Right hindlimb (tissue), 1 donor: ENCODE measurements around the gene GEMIN8.

Source experiments
- DNase-seq: peaks from one replicate; pipeline ENCODE4 v3.0.0-alpha.2; 2018

Gene GEMIN8

GRCh38 chrX:14015294-14015693 lies 14.4 kb downstream of the GEMIN8 start:
- no peak for DNase-seq

DNA sequence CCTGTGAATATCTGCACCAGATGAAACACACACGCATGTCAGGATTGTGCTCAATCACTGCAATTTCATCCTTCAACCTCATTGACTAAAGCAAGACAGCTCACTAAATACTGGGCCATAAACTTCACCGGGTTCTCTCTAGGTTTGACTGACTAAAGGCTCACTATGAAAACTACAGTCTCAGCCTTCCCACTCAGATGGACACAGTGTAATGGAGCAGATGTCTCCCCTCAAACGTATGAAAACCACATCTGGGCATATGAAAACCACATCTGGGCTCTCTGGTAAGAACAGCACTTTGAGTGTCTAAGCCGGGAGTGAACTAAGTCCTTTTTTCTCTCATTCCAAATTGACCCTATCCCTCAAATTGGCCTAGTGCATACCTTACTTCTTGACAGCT lies 15.2 kb downstream of the GEMIN8 start:
- no peak for DNase-seq

DNA sequence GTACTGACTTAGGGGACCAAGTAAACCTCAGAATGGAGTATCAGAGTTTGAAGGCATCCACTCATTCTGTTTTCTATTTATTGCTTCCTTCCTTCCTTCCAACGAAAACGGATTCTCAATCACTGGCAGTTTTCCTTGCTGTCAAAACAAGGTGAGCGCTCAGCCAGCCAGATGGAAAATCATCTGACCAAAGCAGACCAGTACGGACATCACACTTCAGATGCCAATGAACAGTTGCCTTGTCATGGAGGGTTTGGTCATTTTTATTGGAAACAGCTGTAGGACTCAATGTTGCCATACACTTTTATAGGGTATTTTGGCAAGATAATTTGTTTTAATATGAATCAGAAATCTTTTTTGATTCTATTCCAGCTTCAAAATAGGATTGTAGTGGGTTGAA lies 16.6 kb downstream of the GEMIN8 start:
- DNase-seq, result no peak

GRCh38 chrX:14010566-14010965 lies 19.1 kb downstream of the GEMIN8 start:
- no peak for DNase-seq

DNA sequence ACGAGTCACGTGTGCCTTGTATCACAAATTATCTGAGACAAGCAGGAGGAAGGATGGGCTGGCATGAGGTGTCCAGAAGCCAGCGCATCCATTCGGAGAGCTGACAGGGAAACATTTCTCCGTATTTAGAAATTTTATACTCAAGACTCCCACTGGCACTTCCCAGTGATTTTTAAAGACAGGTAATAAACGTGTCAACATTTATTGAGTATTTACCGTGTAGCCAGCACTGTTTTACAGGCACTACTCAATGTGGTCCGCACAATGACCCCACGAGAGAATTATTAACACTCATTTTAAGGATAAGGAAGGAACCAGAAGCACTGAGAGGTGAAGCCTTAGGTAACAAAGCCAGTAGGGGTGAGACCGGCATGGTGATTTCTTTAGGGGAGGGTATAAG lies 23.2 kb downstream of the GEMIN8 start:
- DNase-seq, result no peak

DNA sequence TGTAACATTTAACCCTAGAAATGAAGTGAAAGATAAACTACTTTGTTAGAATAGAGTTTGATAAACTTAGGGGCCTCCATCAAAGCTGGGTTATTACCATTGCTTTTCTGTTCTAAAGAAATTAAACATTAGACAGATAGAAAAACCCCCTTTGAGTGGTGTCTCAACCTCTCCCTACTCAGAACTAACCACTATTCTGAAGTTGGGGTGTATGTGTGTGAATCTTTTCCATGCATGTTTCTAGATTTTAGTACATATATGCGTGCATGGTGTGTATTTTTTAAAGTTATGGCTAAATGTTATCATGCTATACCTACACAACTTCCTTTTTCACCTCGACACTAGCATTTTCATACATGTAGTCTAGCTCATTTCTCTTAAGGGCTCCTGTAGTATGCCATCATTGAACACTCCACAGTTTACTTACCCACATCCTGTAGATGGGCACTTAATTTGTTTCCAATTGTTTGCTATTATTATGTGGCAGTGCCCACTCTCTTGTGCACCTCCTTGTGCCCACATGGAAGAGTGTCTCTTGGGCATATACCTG lies 25.7 kb downstream of the GEMIN8 start:
- no peak for DNase-seq

- no peak for DNase-seq
Observed at GRCh38 chrX:14003028-14003427, 26.7 kb downstream of the GEMIN8 start.

DNA sequence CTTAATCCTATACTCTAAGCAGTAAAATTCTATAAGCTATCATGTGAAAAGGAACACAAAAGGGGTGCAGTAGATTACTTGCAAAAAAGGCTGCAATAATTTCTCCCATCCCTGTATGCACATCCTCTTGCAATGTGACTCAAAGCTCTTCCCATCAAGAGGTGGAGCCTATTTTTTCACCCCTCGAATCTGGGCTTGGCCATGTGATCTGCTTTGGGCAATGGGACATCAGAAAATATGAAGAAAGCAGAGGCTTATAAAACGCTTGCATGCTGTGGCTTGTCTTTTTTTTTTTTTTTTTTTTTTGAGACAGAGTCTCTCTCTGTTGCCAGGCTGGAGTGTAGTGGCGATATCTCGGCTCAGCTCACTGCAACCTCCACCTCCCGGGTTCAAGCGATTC lies 33.0 kb downstream of the GEMIN8 start:
- no peak for DNase-seq

DNA sequence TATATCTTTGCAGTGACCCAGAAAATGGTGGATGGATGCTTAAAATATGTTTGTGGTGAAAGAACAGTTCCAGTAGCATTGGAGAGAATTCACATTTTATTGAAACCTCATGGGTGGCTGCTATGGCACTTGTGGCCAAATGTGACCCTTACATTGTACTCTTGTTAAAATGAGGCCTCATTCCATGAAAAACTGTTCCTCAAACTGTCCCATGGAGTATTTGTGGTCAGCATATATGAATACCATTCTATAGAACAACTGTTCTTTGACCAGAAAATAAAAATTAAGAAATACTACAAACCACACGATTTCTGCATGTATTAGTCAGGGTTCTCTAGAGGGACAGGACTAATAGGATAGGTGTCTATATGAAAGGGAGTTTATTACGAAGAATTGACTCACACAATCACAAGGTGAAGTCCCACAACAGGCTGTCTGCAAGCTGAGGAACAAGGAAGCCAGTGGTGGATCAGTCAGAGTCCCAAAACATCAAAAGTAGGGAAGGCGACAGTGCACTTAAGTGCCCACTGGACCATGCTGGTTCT lies 35.1 kb downstream of the GEMIN8 start:
- DNase-seq, result no peak

DNA sequence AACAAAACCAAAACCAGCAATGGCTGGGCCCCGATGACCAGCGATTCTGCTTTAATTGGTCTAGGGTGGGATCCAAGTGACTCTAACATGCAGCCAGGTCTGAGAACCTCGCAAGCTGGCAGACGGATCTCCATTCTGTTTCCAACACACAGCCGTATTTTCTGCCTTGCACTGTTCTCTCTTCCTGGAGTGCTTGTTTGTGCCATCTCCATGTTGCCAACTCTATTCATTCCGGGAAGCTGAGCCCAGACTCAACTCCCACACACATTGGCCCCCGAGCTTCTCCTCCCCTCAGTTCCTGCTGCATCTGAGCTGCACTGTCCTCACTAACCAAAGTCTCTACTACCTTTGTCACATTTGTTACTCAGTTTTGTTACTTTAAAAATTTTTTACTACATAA lies 35.6 kb downstream of the GEMIN8 start:
- DNase-seq, result no peak

GRCh38 chrX:13990126-13990800 lies 39.4 kb downstream of the GEMIN8 start:
- no peak for DNase-seq

DNA sequence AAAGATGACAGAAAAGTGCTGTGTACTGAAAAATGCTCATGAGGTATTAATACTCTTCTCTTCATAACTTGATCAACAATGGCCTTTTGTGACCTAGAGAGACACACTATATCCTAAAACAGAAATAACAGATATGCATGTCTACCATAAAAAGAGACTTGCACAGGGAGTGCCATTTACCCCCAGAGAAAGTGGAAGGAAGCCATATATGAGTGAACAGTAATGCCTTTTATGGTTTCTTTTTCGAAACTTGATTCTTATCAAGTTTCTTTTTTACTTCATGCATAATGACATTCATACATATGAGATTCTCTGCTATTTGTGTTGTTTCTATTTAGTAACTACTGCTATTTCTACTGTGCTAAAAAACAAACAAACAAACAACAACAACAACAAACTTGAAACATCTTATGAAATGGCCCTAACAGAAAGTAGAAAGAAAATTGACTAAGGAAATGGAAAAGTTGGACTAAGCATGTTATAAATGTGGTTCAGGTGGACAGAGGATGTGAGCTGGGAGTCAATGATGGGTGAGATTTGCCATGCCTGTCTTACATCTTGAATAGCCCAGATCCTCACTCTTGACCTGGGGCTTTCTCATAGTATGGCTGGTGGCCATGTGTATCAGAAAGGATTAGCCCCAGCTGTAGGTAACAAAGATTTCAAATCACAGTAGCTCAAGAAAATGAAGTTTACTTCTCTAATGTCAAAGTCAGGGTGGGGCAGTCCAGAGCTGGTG lies 43.8 kb downstream of the GEMIN8 start:
- no peak for DNase-seq

DNA sequence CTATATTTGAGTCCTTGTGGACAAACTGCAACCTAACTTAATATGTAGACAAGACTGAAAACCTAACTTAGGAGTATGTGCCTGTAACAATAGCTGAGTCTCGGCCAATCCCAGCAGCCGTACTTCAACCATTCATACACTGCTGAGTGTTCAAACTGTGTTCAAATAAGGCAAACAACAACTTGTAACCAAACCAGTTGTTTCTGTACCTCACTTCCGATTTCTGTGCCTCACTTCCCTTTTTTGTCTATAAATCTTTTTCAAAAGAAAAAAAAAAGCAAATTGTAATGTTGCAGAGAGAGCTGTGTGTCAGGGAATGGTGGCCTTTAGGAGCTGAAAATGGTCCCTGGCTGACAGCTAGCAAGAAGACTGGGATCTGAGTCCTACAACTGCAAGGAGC lies 46.0 kb downstream of the GEMIN8 start:
- DNase-seq, result no peak

DNA sequence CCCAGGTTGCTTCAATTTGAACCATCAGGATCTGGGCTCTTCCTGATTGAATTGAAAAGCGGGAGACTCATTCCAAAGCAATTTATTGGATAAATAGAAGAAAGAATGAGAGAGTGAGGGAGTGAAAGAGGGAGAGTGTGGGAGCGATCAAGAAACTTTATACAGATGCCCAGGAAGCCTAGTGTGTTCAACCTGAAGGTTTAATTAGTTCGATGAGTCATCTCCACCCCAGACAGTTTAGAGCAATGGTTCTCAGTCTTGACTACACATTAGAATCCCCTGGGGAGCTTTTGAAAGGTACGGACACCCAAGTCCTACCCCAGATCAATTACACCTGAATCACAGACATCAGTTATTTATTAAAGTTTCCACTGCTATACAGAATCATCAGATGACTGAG lies 61.5 kb downstream of the GEMIN8 start:
- no peak for DNase-seq

- DNase-seq, result no peak
Observed at GRCh38 chrX:13967636-13968035, 62.1 kb downstream of the GEMIN8 start.

GRCh38 chrX:13966793-13967125 lies 62.9 kb downstream of the GEMIN8 start:
- DNase-seq, result no peak

GRCh38 chrX:13966071-13966792 lies 63.5 kb downstream of the GEMIN8 start:
- DNase-seq, result peak; percentile 34

GRCh38 chrX:13965531-13965930 lies 64.2 kb downstream of the GEMIN8 start:
- DNase-seq, result no peak

DNA sequence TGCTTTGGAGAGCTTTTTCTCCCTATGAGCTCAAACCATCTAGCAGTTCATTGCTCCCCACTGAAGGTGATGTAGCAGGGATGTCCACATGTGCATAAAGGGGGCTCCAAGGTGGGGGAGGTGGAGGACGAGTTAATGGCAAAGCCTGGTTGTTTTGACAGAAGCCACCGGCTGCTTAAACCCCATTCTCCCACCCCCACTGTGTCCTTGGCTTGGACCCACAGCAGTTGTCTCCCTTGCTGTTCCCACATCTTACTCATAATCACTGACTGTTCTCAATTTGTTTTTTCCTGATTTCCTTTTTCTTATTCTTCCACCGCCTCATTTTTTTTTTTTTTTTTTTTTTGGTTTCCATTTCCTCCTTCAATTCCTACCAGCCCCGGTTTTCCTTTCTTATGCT lies 72.7 kb downstream of the GEMIN8 start:
- no peak for DNase-seq
